ENCODE results near the gene CHAF1B.

DNA sequence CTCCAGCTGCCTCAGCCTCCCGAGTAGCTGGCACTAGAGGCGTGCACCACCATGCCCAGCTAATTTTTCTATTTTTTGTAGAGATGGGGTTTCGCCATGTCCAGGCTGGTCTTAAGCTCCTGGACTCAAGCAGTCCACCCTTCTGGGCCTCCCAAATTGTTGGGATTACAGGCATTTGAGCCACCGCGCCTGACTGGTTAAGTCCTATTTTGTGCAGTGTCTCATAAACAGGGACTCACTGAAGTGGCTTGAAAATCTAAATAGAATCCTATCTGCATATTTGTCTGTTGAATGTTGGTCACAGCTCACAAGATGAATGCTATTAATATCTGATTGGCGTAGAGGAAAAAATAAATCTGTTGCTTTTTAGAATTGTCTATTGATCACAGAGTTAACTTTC lies 5.9 kb upstream of the CHAF1B start:
- TF ChIP-seq EP300 (IDR thresholded peaks at IDR 0.05) (no peak), POLR2A (IDR thresholded peaks at IDR 0.05) (no peak), POLR2AphosphoS5 (IDR thresholded peaks at IDR 0.05) (no peak)
- TF ChIP-seq, protein P1, sequence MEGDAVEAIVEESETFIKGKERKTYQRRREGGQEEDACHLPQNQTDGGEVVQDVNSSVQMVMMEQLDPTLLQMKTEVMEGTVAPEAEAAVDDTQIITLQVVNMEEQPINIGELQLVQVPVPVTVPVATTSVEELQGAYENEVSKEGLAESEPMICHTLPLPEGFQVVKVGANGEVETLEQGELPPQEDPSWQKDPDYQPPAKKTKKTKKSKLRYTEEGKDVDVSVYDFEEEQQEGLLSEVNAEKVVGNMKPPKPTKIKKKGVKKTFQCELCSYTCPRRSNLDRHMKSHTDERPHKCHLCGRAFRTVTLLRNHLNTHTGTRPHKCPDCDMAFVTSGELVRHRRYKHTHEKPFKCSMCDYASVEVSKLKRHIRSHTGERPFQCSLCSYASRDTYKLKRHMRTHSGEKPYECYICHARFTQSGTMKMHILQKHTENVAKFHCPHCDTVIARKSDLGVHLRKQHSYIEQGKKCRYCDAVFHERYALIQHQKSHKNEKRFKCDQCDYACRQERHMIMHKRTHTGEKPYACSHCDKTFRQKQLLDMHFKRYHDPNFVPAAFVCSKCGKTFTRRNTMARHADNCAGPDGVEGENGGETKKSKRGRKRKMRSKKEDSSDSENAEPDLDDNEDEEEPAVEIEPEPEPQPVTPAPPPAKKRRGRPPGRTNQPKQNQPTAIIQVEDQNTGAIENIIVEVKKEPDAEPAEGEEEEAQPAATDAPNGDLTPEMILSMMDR (IDR thresholded peaks at IDR 0.05) = no peak

Measured in suprapubic skin (tissue), 4 donors.